GM21447 (cell line): ENCODE measurements around the gene KLF3.

Experiments used
- ATAC-seq: cut with Tn5 transposase; IDR thresholded peaks from one replicate; pipeline ENCODE4 v1.9.1; 2021; ENCODE audit not compliant: unreplicated experiment

The KLF3 gene

GRCh38 chr4:38735870-38736269 lies 71.9 kb downstream of the KLF3 start:
- ATAC-seq = no peak

GRCh38 chr4:38738940-38739803 lies 75.2 kb downstream of the KLF3 start:
- ATAC-seq = no peak

DNA sequence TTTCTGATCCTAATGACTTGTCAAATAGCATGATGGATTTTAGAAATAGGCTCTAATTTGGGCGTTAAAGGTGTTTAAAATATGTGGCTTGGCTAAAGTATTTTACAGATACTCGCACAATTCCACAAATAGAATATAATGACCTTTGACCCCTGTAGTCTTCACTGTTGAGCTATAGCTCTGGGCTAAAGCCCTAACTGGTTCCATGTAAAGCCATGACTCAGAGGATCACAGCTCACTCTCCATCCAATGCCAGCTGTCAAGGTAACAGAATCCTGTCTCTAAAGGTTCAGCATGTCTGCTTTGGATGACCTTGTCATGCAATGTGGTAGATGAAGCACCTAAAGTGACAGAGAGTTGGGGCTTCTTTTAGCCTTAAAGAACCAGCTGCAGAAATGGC lies 76.3 kb downstream of the KLF3 start:
- ATAC-seq = no peak

DNA sequence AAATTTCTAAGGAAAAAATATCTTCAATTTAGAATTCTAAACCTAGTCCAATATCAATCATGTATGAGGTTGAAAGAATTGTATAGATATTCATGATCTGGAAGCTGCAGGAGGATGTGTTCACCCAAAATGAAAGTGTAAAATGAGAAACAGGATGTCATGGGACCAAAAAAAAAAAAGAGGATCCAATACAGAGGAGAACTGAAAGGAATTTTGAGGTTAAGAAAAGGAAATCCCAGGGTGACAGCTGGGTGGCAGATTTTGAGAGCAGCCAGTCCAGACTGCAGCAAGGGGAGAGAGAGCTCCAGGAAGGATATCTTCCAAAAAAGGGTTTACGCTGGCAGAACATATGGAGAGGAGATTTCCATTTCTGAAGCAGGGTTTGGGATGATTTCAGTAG lies 79.9 kb downstream of the KLF3 start:
- no peak for ATAC-seq

- no peak for ATAC-seq
Measured at GRCh38 chr4:38745881-38746280, 81.9 kb downstream of the KLF3 start.

DNA sequence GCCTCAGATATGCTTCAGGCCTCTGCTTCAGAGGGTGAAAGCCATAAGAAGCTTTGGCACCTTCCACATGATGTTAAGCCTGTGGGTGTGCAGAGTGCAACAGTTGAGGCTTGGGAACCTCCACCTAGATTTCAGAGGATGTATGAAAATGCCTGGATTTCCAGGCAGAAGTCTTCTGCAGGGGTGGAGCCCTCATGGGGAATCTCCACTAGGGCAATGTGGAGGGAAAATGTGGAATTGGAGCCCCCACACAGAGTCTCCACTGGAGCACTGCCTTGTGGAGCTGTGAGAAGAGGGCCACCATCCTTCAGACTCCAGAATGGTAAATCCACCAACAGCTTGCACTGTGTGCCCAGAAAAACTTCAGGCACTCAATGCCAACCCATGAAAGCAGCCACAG lies 83.6 kb downstream of the KLF3 start:
- ATAC-seq = no peak

- ATAC-seq = no peak
Measured at GRCh38 chr4:38749336-38749735, 85.3 kb downstream of the KLF3 start.
